H1 (cell line): ENCODE measurements around the gene SLC43A2. TPM values are rescaled to one million over a fixed set of nuclear protein-coding genes. Genes with fewer than 3 reads are reported as not detected.

Experiments used
- CTCF ChIA-PET: fragments of 300-600 bp; sonication (Branson Sonifier 250); formaldehyde crosslinking; loops from one replicate; lab custom pipeline; 2021; ENCODE audit not compliant: partially characterized antibody; lab: Charles Lee
- POLR2A ChIA-PET: fragments of 300-600 bp; sonication (Branson Sonifier 250); formaldehyde crosslinking; loops from one replicate; lab custom pipeline; 2021; ENCODE audit warnings: inconsistent platforms; ENCODE audit not compliant: partially characterized antibody; lab: Charles Lee
- DNase-seq, 2 experiments: peaks; one replicate each; pipeline versions ENCODE4 v3.0.0 to v3.0.0-alpha.2; 2010 to 2022; ENCODE audit warnings: low spot score in 2 of 2, low read depth in 1 of 2, mixed read lengths in 1 of 2
- FAIRE-seq: peaks from 2 replicates; lab custom pipeline; 2011; peaks lifted over from hg19 to GRCh38; lab: Jason Lieb, UNC
- H2AFZ ChIP-seq: 2 replicates; pipeline ENCODE4 v1.8.1; 2012; ENCODE audit warnings: low read length, inconsistent platforms
- H2AK5ac ChIP-seq: 2 replicates; pipeline ENCODE4 v1.6.1; 2013; ENCODE audit warnings: low read depth, low read length
- H2BK120ac ChIP-seq: replicated peaks from 2 replicates; pipeline ENCODE3; 2013; ENCODE audit warnings: low read depth, low read length, inconsistent platforms
- H2BK12ac ChIP-seq: 2 replicates; pipeline ENCODE4 v1.6.1; 2013; ENCODE audit warnings: low read depth, low read length
- H2BK15ac ChIP-seq: 2 replicates; pipeline ENCODE4 v1.6.1; 2013; ENCODE audit warnings: low read length
- H2BK20ac ChIP-seq: 2 replicates; pipeline ENCODE4 v1.6.1; 2013; ENCODE audit warnings: low read length
- H2BK5ac ChIP-seq: 2 replicates; pipeline ENCODE4 v1.6.1; 2013; ENCODE audit warnings: low read depth, low read length
- H3K14ac ChIP-seq: 2 replicates; pipeline ENCODE4 v1.6.1; 2013; ENCODE audit warnings: inconsistent platforms; ENCODE audit not compliant: insufficient read length
- H3K18ac ChIP-seq: 2 replicates; pipeline ENCODE4 v1.6.1; 2013; ENCODE audit warnings: low read length; ENCODE audit errors: extremely low read depth
- H3K23ac ChIP-seq: 2 replicates; pipeline ENCODE4 v1.6.1; 2013; ENCODE audit warnings: inconsistent platforms; ENCODE audit not compliant: insufficient read length
- H3K23me2 ChIP-seq: 2 replicates; pipeline ENCODE4 v1.6.1; 2013; ENCODE audit warnings: low read depth, low read length
- H3K27ac ChIP-seq: 2 replicates; pipeline ENCODE4 v1.6.1; 2011; ENCODE audit warnings: low read depth, low read length, inconsistent platforms
- H3K27me3 ChIP-seq, 4 experiments: replicated peaks in 1 of 4; 1 replicate in 1 of 4; 2 replicates in 3 of 4; pipeline versions ENCODE4 v1.6.1 to v1.8.1; 2011 to 2013; ENCODE audit warnings: low read length in 3 of 4, mild to moderate bottlenecking in 3 of 4, inconsistent platforms in 2 of 4, mixed read lengths in 2 of 4, moderate library complexity in 1 of 4; ENCODE audit not compliant: control insufficient read depth in 3 of 4, insufficient read depth in 3 of 4; ENCODE audit errors: extremely low read depth in 1 of 4
- H3K36me3 ChIP-seq, 4 experiments: 2 replicates each; pipeline versions ENCODE4 v1.6.1 to v1.8.1; 2011 to 2013; ENCODE audit warnings: mild to moderate bottlenecking in 4 of 4, low read length in 3 of 4, moderate library complexity in 2 of 4, control low read depth in 1 of 4, inconsistent platforms in 1 of 4; ENCODE audit not compliant: insufficient read depth in 4 of 4, control insufficient read depth in 2 of 4
- H3K4ac ChIP-seq: replicated peaks from 2 replicates; pipeline ENCODE3; 2013; ENCODE audit warnings: low read length, low read depth, mixed read lengths, inconsistent platforms; ENCODE audit not compliant: insufficient read length
- H3K4me1 ChIP-seq, 4 experiments: replicated peaks in 1 of 4; 1 replicate in 1 of 4; 2 replicates in 3 of 4; pipeline versions ENCODE4 v1.6.1 to v1.8.1; 2011 to 2013; ENCODE audit warnings: low read length in 3 of 4, inconsistent platforms in 2 of 4, mixed read lengths in 1 of 4; ENCODE audit not compliant: insufficient read depth in 4 of 4, control insufficient read depth in 3 of 4
- H3K4me2 ChIP-seq, 2 experiments: 2 replicates each; pipeline versions ENCODE4 v1.6.1 to v1.8.1; 2011 to 2013; ENCODE audit warnings: low read depth in 2 of 2, low read length in 2 of 2, control low read depth in 1 of 2, inconsistent platforms in 1 of 2, mild to moderate bottlenecking in 1 of 2; ENCODE audit not compliant: insufficient read depth in 1 of 2
- H3K4me3 ChIP-seq, 4 experiments: fragments of 200-600, 300-600 bp in 1 of 4; sonication (generic), shearing (Covaris generic), sonication (Bioruptor Twin) in 1 of 4; 2 replicates each; pipeline versions ENCODE4 v1.5.1 to v1.8.1; 2011 to 2016; ENCODE audit warnings: low read length in 4 of 4, low read depth in 3 of 4, control low read depth in 2 of 4, inconsistent platforms in 2 of 4, mild to moderate bottlenecking in 2 of 4, mixed read lengths in 1 of 4, moderate library complexity in 1 of 4; ENCODE audit not compliant: insufficient read depth in 2 of 4; ENCODE audit errors: extremely low read depth in 1 of 4
- H3K56ac ChIP-seq: replicated peaks from 2 replicates; pipeline ENCODE3; 2013; ENCODE audit warnings: low read depth, mild to moderate bottlenecking, mixed read lengths, low read length, inconsistent platforms; ENCODE audit not compliant: insufficient read length
- H3K79me1 ChIP-seq: 2 replicates; pipeline ENCODE4 v1.6.1; 2013; ENCODE audit warnings: low read depth, low read length, control low read depth
- H3K79me2 ChIP-seq, 2 experiments: 2 replicates each; pipeline versions ENCODE4 v1.6.1 to v1.8.1; 2012 to 2013; ENCODE audit warnings: low read length in 2 of 2, mild to moderate bottlenecking in 2 of 2, inconsistent platforms in 1 of 2; ENCODE audit not compliant: insufficient read depth in 2 of 2, control insufficient read depth in 1 of 2
- H3K9ac ChIP-seq, 4 experiments: replicated peaks in 1 of 4; 1 replicate in 1 of 4; 2 replicates in 3 of 4; pipeline versions ENCODE4 v1.6.1 to v1.8.1; 2011 to 2013; ENCODE audit warnings: low read depth in 3 of 4, low read length in 3 of 4, control low read depth in 2 of 4, mild to moderate bottlenecking in 2 of 4, moderate library complexity in 2 of 4, inconsistent platforms in 1 of 4; ENCODE audit errors: extremely low read depth in 1 of 4
- H3K9me3 ChIP-seq, 2 experiments: 2 replicates each; pipeline versions ENCODE4 v1.6.1 to v1.8.1; 2012 to 2013; ENCODE audit warnings: mild to moderate bottlenecking in 2 of 2, moderate library complexity in 2 of 2, control low read depth in 1 of 2, inconsistent platforms in 1 of 2, low read depth in 1 of 2, low read length in 1 of 2, mixed read lengths in 1 of 2; ENCODE audit not compliant: insufficient read depth in 2 of 2
- H4K20me1 ChIP-seq, 2 experiments: replicated peaks in 1 of 2; 2 replicates each; pipeline versions ENCODE3 to v1.8.1; 2011 to 2013; ENCODE audit warnings: inconsistent platforms in 2 of 2, low read length in 2 of 2, mild to moderate bottlenecking in 1 of 2; ENCODE audit not compliant: insufficient read depth in 2 of 2, control insufficient read depth in 1 of 2
- H4K5ac ChIP-seq: 2 replicates; pipeline ENCODE4 v1.6.1; 2013; ENCODE audit warnings: low read length, low read depth, mixed read lengths, inconsistent platforms; ENCODE audit not compliant: insufficient read length
- H4K8ac ChIP-seq: 2 replicates; pipeline ENCODE4 v1.8.0; 2013; ENCODE audit warnings: mild to moderate bottlenecking, moderate library complexity, low read length, inconsistent platforms; ENCODE audit not compliant: insufficient read depth; ENCODE audit errors: extremely low read depth
- H4K91ac ChIP-seq: replicated peaks from 2 replicates; pipeline ENCODE3; 2013; ENCODE audit warnings: low read length, mixed read lengths, inconsistent platforms; ENCODE audit not compliant: insufficient read length
- BACH1 ChIP-seq: IDR thresholded peaks from 2 replicates; pipeline ENCODE4 v1.6.1; 2012; ENCODE audit warnings: low read length, improper control_type of control experiment
- EZH2 ChIP-seq: fragments of 200-600 bp; sonication (generic); IDR thresholded peaks from 2 replicates; pipeline ENCODE4 v1.7.1; 2012; ENCODE audit warnings: low read depth, mild to moderate bottlenecking, moderate library complexity, low read length, inconsistent platforms; ENCODE audit not compliant: severe bottlenecking
- POU5F1 ChIP-seq: IDR thresholded peaks from 2 replicates; pipeline ENCODE4 v1.6.1; 2011; ENCODE audit warnings: low read depth, mild to moderate bottlenecking, low read length, moderate library complexity
- RBBP5 ChIP-seq: IDR thresholded peaks from 2 replicates; pipeline ENCODE4 v1.7.1; 2012; ENCODE audit warnings: low read depth, mild to moderate bottlenecking, inconsistent platforms, low read length, moderate library complexity, borderline replicate concordance
- SIN3A ChIP-seq, 2 experiments: IDR thresholded peaks in 1 of 2; conservative IDR thresholded peaks in 1 of 2; 2 replicates each; pipeline ENCODE4 v1.6.1; 2011 to 2012; ENCODE audit warnings: low read length in 2 of 2, improper control_type of control experiment in 1 of 2, low read depth in 1 of 2, mild to moderate bottlenecking in 1 of 2
- SP1 ChIP-seq: IDR thresholded peaks from 2 replicates; pipeline ENCODE4 v1.6.1; 2011; ENCODE audit warnings: low read depth, low read length
- TCF12 ChIP-seq: IDR thresholded peaks from 2 replicates; pipeline ENCODE4 v1.6.1; 2011; ENCODE audit warnings: low read depth, mild to moderate bottlenecking, low read length
- TEAD4 ChIP-seq: IDR thresholded peaks from 2 replicates; pipeline ENCODE4 v1.6.1; 2012; ENCODE audit warnings: low read depth, low read length, inconsistent platforms, mixed read lengths
- WGBS, 2 experiments: shearing (Covaris generic) in 1 of 2; methylation state at CpG; one replicate each; pipeline versions ENCODE4 v1.1.6 to v1.1.7; 2013 to 2015; ENCODE audit warnings: low lambda C conversion rate in 2 of 2, mixed read lengths in 2 of 2, inconsistent platforms in 1 of 2, low coverage in 1 of 2, missing lambda C conversion rate in 1 of 2; ENCODE audit not compliant: insufficient replicate concordance in 2 of 2, insufficient coverage in 1 of 2, insufficient read length in 1 of 2; ENCODE audit errors: extremely low coverage in 1 of 2, missing lambda C conversion rate in 1 of 2; 5-methylcytosine and 5-hydroxymethylcytosine counted together
- polyA plus RNA-seq, 7 experiments: library from polyadenylated mRNA; depleted of rRNA in 3 of 7; stranded (reverse) in 5 of 7; unstranded in 2 of 7; fragments of >200 nt in 5 of 7; fragments of 200-250 nt in 2 of 7; gene quantifications; 1 replicate in 5 of 7; 2 replicates in 1 of 7; 4 replicates in 1 of 7; pipeline versions ENCODE4 v1.2.1 to v1.2.3, GENCODE V29; 2011 to 2013; ENCODE audit warnings: missing spikeins in 2 of 7, mixed read lengths in 2 of 7
- total RNA-seq: library from RNA; stranded (reverse); fragmentation: NEBNext Ultra II Directional; extraction: Animal tissue kit (Norgen Biotek cat#: 25700); gene quantifications from 2 replicates; pipeline ENCODE4 v1.2.1, GENCODE V29; 2021

Gene SLC43A2
- total and polyA plus RNA-seq, 2 of the 8 experiments (the other 6 are each of a cell fraction or from before 2014, with no cell fraction given) = 6.6 to 10.5 TPM

DNA sequence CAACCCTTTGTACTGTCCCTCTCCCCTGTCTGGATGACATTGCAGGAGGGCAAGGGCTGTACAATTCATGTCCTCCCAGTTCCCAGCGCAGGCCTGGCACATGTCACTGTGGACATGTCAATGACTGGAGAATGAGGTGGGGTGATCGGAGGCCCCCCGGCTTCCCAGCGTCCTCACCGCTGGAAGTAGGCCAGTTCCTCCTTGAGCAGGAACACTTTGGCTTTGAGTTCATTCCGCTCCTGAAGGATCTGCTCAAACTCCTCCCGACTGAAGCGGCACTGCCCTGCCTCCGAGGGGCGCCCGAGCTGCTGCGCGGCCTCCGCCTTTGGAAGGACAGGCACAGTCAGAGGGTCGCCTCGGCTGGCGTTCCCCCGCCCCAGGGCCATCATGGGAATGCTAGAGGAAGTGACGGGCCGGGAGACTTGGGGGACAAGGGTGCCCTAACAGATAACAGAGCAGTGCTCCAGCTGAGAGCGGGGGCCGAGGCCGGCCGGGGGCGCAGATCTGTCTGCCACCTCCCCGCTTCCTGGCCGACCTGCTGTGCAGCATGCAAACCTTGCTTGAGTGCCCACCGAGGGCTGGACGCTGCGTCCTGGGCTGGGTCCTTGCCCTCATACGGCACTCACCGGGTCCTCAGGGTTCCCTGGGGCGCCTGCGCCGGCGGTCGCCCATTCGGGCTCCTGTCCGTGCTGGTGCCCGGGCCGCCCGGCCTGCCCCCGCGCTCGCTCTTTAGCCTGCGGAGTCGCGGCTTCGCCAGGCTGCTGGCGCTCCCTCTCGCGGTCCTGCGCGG is 19.7 kb upstream of the SLC43A2 start:
- Histone ChIP-seq H3K79me1 (no peaks in the 10 kb centered on the region), H2AK5ac (no peak overlapping the region), H3K23me2 (peaks cover 11% of the 10 kb centered on the region; the same call in 1 of the 2 replicates), H2AFZ (peak overlapping the region; percentile 64; the same call in 1 of the 2 replicates), H2BK5ac (peak overlapping the region; percentile 71; the same call in 1 of the 2 replicates), H3K9ac (0 out of 7 replicates have a peak overlapping the region, but pooled peaks of 1 of the 4 experiments have one; percentile 8), H3K9me3 (no peaks in the 10 kb centered on the region), H3K27me3 (peaks cover 0 to 19% (median 8%) of the 10 kb centered on the region in 4 experiments; a peak in 5 of 7 replicates), H3K14ac (no peak overlapping the region), H3K23ac (no peak overlapping the region), H4K20me1 (peaks cover 10 to 21% of the 10 kb centered on the region in 2 experiments), H3K4me1 (peaks cover 0 to 39% (median 25%) of the 10 kb centered on the region in 4 experiments; a peak in 6 of 7 replicates), H3K27ac (no peak overlapping the region), H3K4me2 (peak overlapping the region; percentile 70 to 92), H3K18ac (peak overlapping the region; percentile 78), H4K8ac (peak overlapping the region; percentile 41; the same call in 1 of the 2 replicates), H3K4me3 (peak overlapping the region; percentile 37 to 71 (median 47)), H2BK15ac (peak overlapping the region; percentile 81; the same call in 1 of the 2 replicates), H4K91ac (peak overlapping the region; percentile 69), H3K36me3 (peaks cover 20 to 29% (median 27%) of the 10 kb centered on the region in 4 experiments), H3K56ac (no peak overlapping the region), H3K4ac (no peak overlapping the region), H3K79me2 (no peaks in the 10 kb centered on the region), H2BK120ac (no peak overlapping the region), H2BK20ac (peak overlapping the region; percentile 40; the same call in 1 of the 2 replicates), H4K5ac (peak overlapping the region; percentile 62), H2BK12ac (peak overlapping the region; percentile 60; the same call in 1 of the 2 replicates)
- CTCF ChIA-PET = interaction anchor here (0.8 to 3.0 kb wide), 26 partner anchors 8 to 1280 kb away, joined by 3 to 18 read pairs (median 4); no protein-coding TSS in a partner anchor
- FAIRE-seq (no peak), DNase-seq (peak in 1 of 2 experiments; percentile 85)
- 11% methylated on average over 45 of the region's 54 CpGs; no CpG with 5 or more reads in 1 of the 2 experiments for WGBS, 2 experiments
- POLR2A ChIA-PET = interaction anchor here (1.7 to 6.5 kb wide), 5 partner anchors 15 to 68 kb away, joined by 4 to 65 read pairs (median 9); partner anchors contain the start of gene SLC43A2
- TF ChIP-seq POU5F1 (no peak), TCF12 (no peak), EZH2 (no peak), BACH1 (peak; percentile 56), SP1 (no peak), RBBP5 (0 out of 2 replicates have a peak, but pooled peaks have one; percentile 61), TEAD4 (no peak), SIN3A (conservative IDR thresholded peaks at IDR 0.05 in 1 of 2, IDR thresholded peaks at IDR 0.05 in 1 of 2; ENCODE audit: low read depth in 1 of 2, low read length in 2 of 2) (0 out of 4 replicates have a peak, but pooled peaks of 1 of the 2 experiments have one; percentile 28)
